22Rv1 (cell line): Measurements from ENCODE around the gene SLC2A13.

Experiments used
- H3K27ac ChIP-seq: fragments of 450-650 bp; 2 replicates; pipeline ENCODE4 v1.5.1; 2017
- ZFX ChIP-seq: fragments of 450-650 bp; IDR thresholded peaks from 2 replicates; pipeline ENCODE4 v1.6.1; 2017; ENCODE audit warnings: antibody characterized with exemption, borderline replicate concordance
- TF ChIP-seq, protein P1 (sequence below): fragments of 450-650 bp; IDR thresholded peaks from 2 replicates; pipeline ENCODE4 v1.5.1; 2017; ENCODE audit warnings: mild to moderate bottlenecking

SLC2A13 gene

DNA sequence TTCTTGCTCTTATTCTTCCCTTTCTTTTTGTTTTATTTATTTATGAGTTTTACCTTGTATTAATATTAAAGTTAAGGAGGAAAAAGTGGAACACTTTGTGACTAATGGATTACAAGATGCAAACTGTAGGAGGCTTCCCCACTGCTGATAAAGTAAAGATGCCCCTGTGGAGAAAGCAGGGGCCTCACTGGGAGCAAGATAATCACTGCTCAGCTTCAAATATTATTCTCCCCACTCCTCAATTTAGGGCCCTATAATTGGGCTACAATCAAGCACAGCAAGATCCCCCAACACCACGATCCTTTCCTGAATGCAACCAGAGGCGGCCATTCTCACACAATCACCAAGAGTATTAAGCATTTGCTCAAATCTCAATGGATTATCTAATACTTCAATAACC is 149.2 kb downstream of the SLC2A13 start:
- TF ChIP-seq, protein P1, sequence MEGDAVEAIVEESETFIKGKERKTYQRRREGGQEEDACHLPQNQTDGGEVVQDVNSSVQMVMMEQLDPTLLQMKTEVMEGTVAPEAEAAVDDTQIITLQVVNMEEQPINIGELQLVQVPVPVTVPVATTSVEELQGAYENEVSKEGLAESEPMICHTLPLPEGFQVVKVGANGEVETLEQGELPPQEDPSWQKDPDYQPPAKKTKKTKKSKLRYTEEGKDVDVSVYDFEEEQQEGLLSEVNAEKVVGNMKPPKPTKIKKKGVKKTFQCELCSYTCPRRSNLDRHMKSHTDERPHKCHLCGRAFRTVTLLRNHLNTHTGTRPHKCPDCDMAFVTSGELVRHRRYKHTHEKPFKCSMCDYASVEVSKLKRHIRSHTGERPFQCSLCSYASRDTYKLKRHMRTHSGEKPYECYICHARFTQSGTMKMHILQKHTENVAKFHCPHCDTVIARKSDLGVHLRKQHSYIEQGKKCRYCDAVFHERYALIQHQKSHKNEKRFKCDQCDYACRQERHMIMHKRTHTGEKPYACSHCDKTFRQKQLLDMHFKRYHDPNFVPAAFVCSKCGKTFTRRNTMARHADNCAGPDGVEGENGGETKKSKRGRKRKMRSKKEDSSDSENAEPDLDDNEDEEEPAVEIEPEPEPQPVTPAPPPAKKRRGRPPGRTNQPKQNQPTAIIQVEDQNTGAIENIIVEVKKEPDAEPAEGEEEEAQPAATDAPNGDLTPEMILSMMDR, result no peak
- TF ChIP-seq ZFX, result no peak
- H3K27ac ChIP-seq, result no peak overlapping the region

DNA sequence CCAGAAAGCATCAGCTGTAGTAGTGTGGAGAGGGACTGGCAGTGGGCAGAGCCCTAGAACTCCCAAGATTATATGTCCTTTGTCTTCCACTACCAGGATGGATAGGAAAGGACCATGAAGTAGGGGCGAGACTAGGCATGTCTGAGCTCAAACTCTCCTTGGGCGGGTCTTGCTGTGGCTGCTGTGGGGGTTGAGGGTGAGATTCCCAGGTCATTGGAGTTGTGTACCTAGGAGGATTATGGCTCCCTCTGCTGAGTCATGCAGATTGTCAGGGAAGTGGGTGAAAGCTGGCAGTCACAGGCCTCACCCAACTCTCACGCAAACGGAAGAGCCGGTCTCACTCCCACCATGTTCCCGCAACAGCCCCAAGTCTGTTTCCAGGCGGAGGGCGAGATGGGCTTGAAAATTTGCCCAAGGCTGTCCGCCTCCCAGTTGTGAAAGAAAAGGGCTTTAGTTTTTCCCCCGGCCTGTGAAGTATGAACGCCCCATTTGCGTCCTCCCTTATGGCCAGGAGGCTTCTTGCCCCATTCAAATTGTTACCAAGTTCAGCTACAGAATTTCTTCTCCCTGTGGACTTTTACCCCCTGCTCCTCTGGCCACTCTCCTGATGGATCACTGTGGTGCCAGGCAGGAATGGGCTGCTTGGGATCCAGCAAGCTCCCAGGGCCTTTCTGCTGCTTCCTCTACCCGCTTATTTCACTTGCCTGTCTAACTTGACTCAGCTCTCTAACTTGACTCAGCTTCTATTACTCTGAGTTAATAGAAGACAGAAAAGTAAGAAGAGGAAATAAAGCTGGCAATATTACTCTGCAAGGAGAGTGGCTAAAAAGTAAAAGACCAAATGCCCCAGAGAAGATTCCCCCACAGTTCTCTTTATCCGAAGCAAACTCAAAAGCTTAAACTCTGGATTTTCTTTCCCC is 159.3 kb downstream of the SLC2A13 start:
- TF ChIP-seq, protein P1, result no peak
- TF ChIP-seq ZFX, result no peak
- H3K27ac ChIP-seq, result no peak overlapping the region

DNA sequence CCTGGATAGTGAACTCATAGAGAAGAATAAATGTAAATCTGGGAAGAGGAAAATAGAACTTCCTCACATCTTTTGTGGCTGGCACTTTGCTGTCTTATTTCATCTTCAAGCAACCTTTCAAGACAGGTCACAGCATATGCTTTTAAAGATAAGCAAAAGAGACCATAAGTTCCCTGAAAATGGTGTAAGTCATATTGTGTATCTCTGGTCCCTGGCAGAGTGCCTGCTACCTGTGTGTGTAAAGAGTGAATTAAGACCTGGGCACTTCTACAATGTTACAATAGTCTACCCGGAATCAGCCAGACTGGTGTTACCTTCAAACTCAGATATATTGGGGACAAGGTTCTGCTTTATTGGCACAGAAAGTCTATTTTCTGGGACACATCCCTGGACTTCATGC is 168.8 kb downstream of the SLC2A13 start:
- TF ChIP-seq, protein P1, result no peak
- TF ChIP-seq ZFX, result no peak
- H3K27ac ChIP-seq, result no peak overlapping the region

DNA sequence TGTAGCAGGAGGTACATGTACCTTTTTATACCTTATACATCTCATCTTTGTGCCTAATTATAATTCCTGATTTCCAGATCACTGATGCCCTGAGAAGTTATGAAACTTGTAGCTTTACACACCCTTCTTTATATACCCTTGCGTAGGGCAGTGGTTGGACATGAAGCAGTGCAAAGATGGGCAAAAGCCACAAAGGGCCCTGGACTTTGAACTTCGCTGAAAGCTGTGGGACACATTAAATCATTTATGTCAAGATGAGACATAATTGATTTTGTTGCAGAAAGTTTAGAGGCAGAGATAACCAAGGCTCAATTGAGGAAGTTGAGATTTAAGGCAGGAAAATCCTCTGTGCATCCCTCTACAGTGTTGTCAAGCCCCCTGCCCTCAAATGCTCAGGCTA is 170.0 kb downstream of the SLC2A13 start:
- no peak for TF ChIP-seq ZFX
- TF ChIP-seq, protein P1, result no peak
- no peak overlapping the region for H3K27ac ChIP-seq

DNA sequence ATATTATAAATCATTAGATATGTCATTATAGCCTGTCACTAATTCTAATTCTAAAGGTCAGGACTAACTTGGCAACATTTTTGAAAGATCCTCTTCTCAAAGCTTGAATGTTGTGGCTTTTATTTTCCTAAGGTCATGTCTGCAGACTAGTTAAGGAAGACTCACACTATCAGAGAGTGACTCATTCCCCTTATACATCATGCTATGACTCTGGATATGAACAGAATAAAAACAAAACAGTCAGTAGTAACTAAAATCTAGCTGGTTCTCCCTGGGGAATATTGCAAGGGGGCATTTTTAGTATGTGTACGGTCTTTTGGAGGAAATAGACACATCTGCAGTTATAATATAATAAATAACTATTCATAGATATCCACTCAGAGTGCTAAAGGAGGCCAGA is 170.6 kb downstream of the SLC2A13 start:
- TF ChIP-seq ZFX, result no peak
- H3K27ac ChIP-seq, result no peak overlapping the region

DNA sequence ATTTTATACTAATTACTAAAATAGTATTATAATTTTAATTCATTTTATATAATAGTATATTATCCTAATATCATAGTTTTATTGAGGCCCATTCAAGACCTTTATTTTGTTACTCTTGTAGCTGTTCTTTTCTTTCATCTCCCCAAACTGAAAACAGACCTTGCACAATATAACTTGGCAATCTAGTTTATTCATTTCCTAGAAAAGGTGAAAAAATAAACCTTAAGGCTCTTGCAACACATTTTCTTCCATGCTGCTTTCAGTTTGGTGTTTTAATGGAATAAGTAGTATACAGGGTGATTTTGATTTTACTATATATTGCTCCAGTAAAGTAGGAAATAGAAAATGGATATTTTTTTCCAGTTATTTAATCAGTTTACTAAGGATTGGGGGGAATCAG is 174.0 kb downstream of the SLC2A13 start:
- TF ChIP-seq, protein P1, result no peak
- TF ChIP-seq ZFX, result no peak
- H3K27ac ChIP-seq, result no peak overlapping the region

DNA sequence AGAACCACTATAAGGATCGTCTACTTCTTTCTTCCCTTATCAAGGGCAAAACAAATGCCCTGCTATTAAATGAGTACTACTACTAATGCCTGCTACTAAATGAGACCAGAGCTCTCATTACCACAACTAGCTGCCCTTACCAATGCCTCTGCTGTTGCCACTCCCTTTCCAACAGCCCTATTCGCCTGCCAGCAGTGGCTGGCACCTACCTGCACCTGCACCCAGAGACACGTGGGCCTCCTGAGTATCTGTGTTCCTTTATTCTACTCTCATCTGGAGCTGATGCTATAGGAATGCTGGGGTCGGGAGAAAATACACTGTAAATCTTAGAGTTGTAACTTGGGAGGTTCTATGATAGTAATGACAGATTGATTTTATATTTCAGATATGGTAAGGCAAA is 174.7 kb downstream of the SLC2A13 start:
- no peak for TF ChIP-seq ZFX
- TF ChIP-seq, protein P1, result no peak

More for the DNA sequence above, 174.7 kb downstream of the SLC2A13 start:
- no peak overlapping the region for H3K27ac ChIP-seq
